ENCODE measurements around the gene MTRR. TPM values are rescaled to one million over a fixed set of nuclear protein-coding genes. Genes with fewer than 3 reads are reported as not detected.

Gene MTRR
- total and polyA plus RNA-seq, 12 donors: 9.3 to 66.0 (median 38.2) TPM

- 59 to 70% (median 67%) methylated on average over 6 of the region's 6 CpGs for WGBS, 4 donors
- no peaks in the 10 kb centered on the region for H3K27me3 ChIP-seq
- H3K4me3 ChIP-seq: no peak overlapping the region
- H3K27ac ChIP-seq: no peak overlapping the region
- TF ChIP-seq POLR2A (IDR thresholded peaks at IDR 0.05) (no peak), CTCF (IDR thresholded peaks at IDR 0.05) (no peak)
- intact Hi-C loops (cut with DNase I): no loop called here
- H3K9me3 ChIP-seq (replicated peaks in 1 of 3): no peaks in the 10 kb centered on the region
- H3K36me3 ChIP-seq (replicated peaks in 1 of 2): no peaks in the 10 kb centered on the region
- H3K4me1 ChIP-seq (replicated peaks in 1 of 2): no peaks in the 10 kb centered on the region
- no peak for DNase-seq
Measured at GRCh38 chr5:7916171-7916804, 47.3 kb downstream of the MTRR start.

GRCh38 chr5:7917130-7918123 lies 48.5 kb downstream of the MTRR start:
- H3K4me1 ChIP-seq (replicated peaks in 1 of 2): no peaks in the 10 kb centered on the region
- H3K36me3 ChIP-seq (replicated peaks in 1 of 2): no peaks in the 10 kb centered on the region
- no peak overlapping the region for H3K4me3 ChIP-seq
- TF ChIP-seq CTCF (IDR thresholded peaks at IDR 0.05): no peak
- TF ChIP-seq POLR2A (IDR thresholded peaks at IDR 0.05): no peak
- intact Hi-C loops (cut with DNase I): no loop called here
- H3K27ac ChIP-seq: no peak overlapping the region
- 55 to 67% (median 62%) methylated on average over 5 of the region's 5 CpGs for WGBS, 4 donors
- H3K27me3 ChIP-seq: no peaks in the 10 kb centered on the region
- no peak for DNase-seq
- H3K9me3 ChIP-seq (replicated peaks in 1 of 3): no peaks in the 10 kb centered on the region

GRCh38 chr5:7925961-7926695 lies 57.2 kb downstream of the MTRR start:
- DNase-seq: no peak
- intact Hi-C loops (cut with DNase I): loop anchor here in 1 of 2 donors (5.0 kb wide), 1 partner anchor 1281 kb away; no protein-coding TSS in a partner anchor
- no peak overlapping the region for H3K27ac ChIP-seq
- H3K9me3 ChIP-seq (replicated peaks in 1 of 3): no peaks in the 10 kb centered on the region
- TF ChIP-seq POLR2A (IDR thresholded peaks at IDR 0.05) (no peak), CTCF (IDR thresholded peaks at IDR 0.05) (no peak)
- no peak overlapping the region for H3K4me3 ChIP-seq
- peaks cover 3% of the 10 kb centered on the region for H3K27me3 ChIP-seq
- WGBS, 4 donors: 47 to 53% (median 47%) methylated on average over 6 to 7 of the region's 7 CpGs
- H3K4me1 ChIP-seq (replicated peaks in 1 of 2): no peaks in the 10 kb centered on the region
- H3K36me3 ChIP-seq (replicated peaks in 1 of 2): no peaks in the 10 kb centered on the region

- TF ChIP-seq POLR2A (IDR thresholded peaks at IDR 0.05) (no peak), CTCF (IDR thresholded peaks at IDR 0.05) (no peak)
- no peak for DNase-seq
- peaks cover 3% of the 10 kb centered on the region for H3K27me3 ChIP-seq
- no peak overlapping the region for H3K4me3 ChIP-seq
- H3K27ac ChIP-seq: no peak overlapping the region
- no peaks in the 10 kb centered on the region for H3K36me3 ChIP-seq (replicated peaks in 1 of 2)
- no peaks in the 10 kb centered on the region for H3K4me1 ChIP-seq (replicated peaks in 1 of 2)
- intact Hi-C loops (cut with DNase I): loop anchor here in 1 of 2 donors (5.0 kb wide), 1 partner anchor 1281 kb away; no protein-coding TSS in a partner anchor
- no peaks in the 10 kb centered on the region for H3K9me3 ChIP-seq (replicated peaks in 1 of 3)
- 77 to 83% (median 82%) methylated on average over 4 to 6 of the region's 6 CpGs for WGBS, 4 donors
Measured at GRCh38 chr5:7926720-7927119, 57.8 kb downstream of the MTRR start.

Data from adrenal gland (tissue), 12 donors.